ENCODE data around the gene SLCO4A1.

- TF ChIP-seq CTCF (IDR thresholded peaks at IDR 0.05; ENCODE audit: low read depth, low read length, poor library complexity, severe bottlenecking), result no peak
- TF ChIP-seq EZH2phosphoT487 (IDR thresholded peaks at IDR 0.05; ENCODE audit: borderline replicate concordance, low read length), result no peak
These were observed 10.7 kb upstream of the SLCO4A1 start for GRCh38 chr20:62631336-62632308.

Data from DOHH2 (cell line).